ENCODE data around the gene SPI1.

SPI1 gene

GRCh38 chr11:47426062-47426956 lies 48.0 kb upstream of the SPI1 start, which contains the start of gene PSMC3:
Gene PSMC3, minus strand, starts transcription at chr11:47426439. Its CDS starts 160 bp downstream, at chr11:47426279.
- Histone ChIP-seq H3K27ac (ENCODE audit: extremely low read depth, low read depth, low read length) (peak within 1 kb of the TSS; percentile 73), H3K9me3 (ENCODE audit: control insufficient read depth, insufficient read depth, low read depth, low read length) (no peaks in the 10 kb centered on the region), H3K36me3 (ENCODE audit: control insufficient read depth in 2 of 2, insufficient read depth in 1 of 2, low read length in 2 of 2) (peaks cover 7 to 39% of the 10 kb centered on the region in 2 experiments; a peak in 2 of 3 replicates), H3K4me3 (ENCODE audit: low read depth, low read length) (peak within 1 kb of the TSS; percentile 100), H3K4me1 (ENCODE audit: control insufficient read depth, insufficient read depth, low read length) (0 out of 2 replicates have a peak, but pooled peaks cover 3% of the 10 kb centered on the region)
- CTCF ChIA-PET = interaction anchor here (0.5 to 1.9 kb wide), 8 partner anchors 14 to 115 kb away, joined by 3 to 10 read pairs (median 4); no protein-coding TSS in a partner anchor
- POLR2A ChIA-PET = interaction anchor here (0.5 to 4.1 kb wide), 10 partner anchors 9 to 212 kb away, joined by 3 to 37 read pairs (median 4); partner anchors contain the start of gene SLC39A13
- TF ChIP-seq ZNF266 (tag by site-specific recombination; IDR thresholded peaks at IDR 0.05; ENCODE audit: low read depth) = no peak
- peak; percentile 88 for TF ChIP-seq KLF16 (tag by site-specific recombination; IDR thresholded peaks at IDR 0.05)
- TF ChIP-seq ZSCAN23 (tag by site-specific recombination; IDR thresholded peaks at IDR 0.05) = peak; percentile 51; the same call in 1 of the 2 replicates
- TF ChIP-seq YY2 (tag by site-specific recombination; IDR thresholded peaks at IDR 0.05) = peak; percentile 93
- TF ChIP-seq ZNF391 (tag by site-specific recombination; IDR thresholded peaks at IDR 0.05; ENCODE audit: borderline replicate concordance, low read depth) = peak; percentile 70; the same call in 1 of the 2 replicates
- TF ChIP-seq KLF7 (tag by site-specific recombination; IDR thresholded peaks at IDR 0.05; ENCODE audit: borderline replicate concordance) = peak; percentile 32; the same call in 1 of the 2 replicates
- peak; percentile 29; the same call in 1 of the 2 replicates for TF ChIP-seq ZNF184 (tag by site-specific recombination; IDR thresholded peaks at IDR 0.05)
- TF ChIP-seq ZFHX2 (tag by site-specific recombination; conservative IDR thresholded peaks at IDR 0.05) = peak; percentile 84
- TF ChIP-seq ZNF324 (tag by site-specific recombination; IDR thresholded peaks at IDR 0.05) = peak; percentile 68
- no peak for TF ChIP-seq ZNF280D (tag by site-specific recombination; IDR thresholded peaks at IDR 0.05)
- TF ChIP-seq ZNF416 (tag by site-specific recombination; IDR thresholded peaks at IDR 0.05) = no peak
- TF ChIP-seq PRDM10 (tag by site-specific recombination; IDR thresholded peaks at IDR 0.05) = peak; percentile 92
- TF ChIP-seq EGR2 (tag by site-specific recombination; IDR thresholded peaks at IDR 0.05; ENCODE audit: low read depth) = peak; percentile 79; the same call in 1 of the 2 replicates
- 0 out of 2 replicates have a peak, but pooled peaks have one; percentile 10 for TF ChIP-seq ZSCAN18 (tag by site-specific recombination; IDR thresholded peaks at IDR 0.05)
- no peak for TF ChIP-seq ZNF621 (tag by site-specific recombination; IDR thresholded peaks at IDR 0.05)
- no peak for TF ChIP-seq ZNF623 (tag by site-specific recombination; IDR thresholded peaks at IDR 0.05)
- TF ChIP-seq SCRT2 (tag by site-specific recombination; IDR thresholded peaks at IDR 0.05) = peak; percentile 32; the same call in 1 of the 2 replicates
- TF ChIP-seq PATZ1 (tag by site-specific recombination; IDR thresholded peaks at IDR 0.05) = peak; percentile 58
- TF ChIP-seq BCL11B (tag by site-specific recombination; IDR thresholded peaks at IDR 0.05; ENCODE audit: low read depth) = peak; percentile 68; the same call in 1 of the 2 replicates
- TF ChIP-seq ZFP69B (tag by site-specific recombination; IDR thresholded peaks at IDR 0.05) = 0 out of 2 replicates have a peak, but pooled peaks have one; percentile 35
- TF ChIP-seq ZNF433 (tag by site-specific recombination; IDR thresholded peaks at IDR 0.05; ENCODE audit: low read depth) = no peak
- peak; percentile 98 for TF ChIP-seq SP3 (tag by site-specific recombination; IDR thresholded peaks at IDR 0.05)
- peak; percentile 71 for TF ChIP-seq INSM2 (tag by site-specific recombination; IDR thresholded peaks at IDR 0.05)
- TF ChIP-seq TCF7L2 (IDR thresholded peaks at IDR 0.05; ENCODE audit: borderline replicate concordance, low read depth, low read length) = no peak

Measured in HEK293 (cell line).